Activated CD4-positive, alpha-beta memory T cell treated with anti-CD3 and anti-CD28 coated beads, Interleukin-2, amount 10 ng/mL, durations not matched to agents 7 days and 5 days (primary cell): ENCODE measurements around the gene MAP3K9. TPM values are rescaled to one million over a fixed set of nuclear protein-coding genes. Genes with fewer than 3 reads are reported as not detected.

Source experiments
- CTCF ChIA-PET: fragments of 350-600 bp; sonication (Branson Sonifier 250); formaldehyde crosslinking; loops from one replicate; lab custom pipeline; 2021; ENCODE audit warnings: antibody characterized with exemption, inconsistent platforms; lab: Charles Lee
- POLR2A ChIA-PET: fragments of 350-600 bp; sonication (Branson Sonifier 250); formaldehyde crosslinking; loops from one replicate; lab custom pipeline; 2021; ENCODE audit warnings: antibody characterized with exemption; lab: Charles Lee
- DNase-seq: peaks from one replicate; pipeline ENCODE4 v3.0.0-alpha.2; 2020
- H3K27ac Mint-ChIP-seq: one replicate; pipeline ENCODE4 v1.8.0; 2021; ENCODE audit warnings: mild to moderate bottlenecking, mixed read lengths
- H3K27me3 Mint-ChIP-seq: one replicate; pipeline ENCODE4 v1.8.0; 2021; ENCODE audit warnings: mixed read lengths
- H3K36me3 Mint-ChIP-seq: one replicate; pipeline ENCODE4 v1.8.0; 2021; ENCODE audit warnings: low read depth, mixed read lengths
- H3K4me1 Mint-ChIP-seq: one replicate; pipeline ENCODE4 v1.8.0; 2021; ENCODE audit warnings: mixed read lengths
- H3K4me3 Mint-ChIP-seq: one replicate; pipeline ENCODE4 v1.8.0; 2021; ENCODE audit warnings: mild to moderate bottlenecking, mixed read lengths
- H3K9me3 Mint-ChIP-seq: one replicate; pipeline ENCODE4 v1.8.0; 2021; ENCODE audit warnings: mixed read lengths
- total RNA-seq, 2 experiments: library from RNA; stranded (reverse); gene quantifications; one replicate each; pipeline ENCODE4 v1.2.3, GENCODE V29; 2021

Gene MAP3K9
- total RNA-seq, 2 experiments from 2014 or later: 5.9 to 6.7 TPM

DNA sequence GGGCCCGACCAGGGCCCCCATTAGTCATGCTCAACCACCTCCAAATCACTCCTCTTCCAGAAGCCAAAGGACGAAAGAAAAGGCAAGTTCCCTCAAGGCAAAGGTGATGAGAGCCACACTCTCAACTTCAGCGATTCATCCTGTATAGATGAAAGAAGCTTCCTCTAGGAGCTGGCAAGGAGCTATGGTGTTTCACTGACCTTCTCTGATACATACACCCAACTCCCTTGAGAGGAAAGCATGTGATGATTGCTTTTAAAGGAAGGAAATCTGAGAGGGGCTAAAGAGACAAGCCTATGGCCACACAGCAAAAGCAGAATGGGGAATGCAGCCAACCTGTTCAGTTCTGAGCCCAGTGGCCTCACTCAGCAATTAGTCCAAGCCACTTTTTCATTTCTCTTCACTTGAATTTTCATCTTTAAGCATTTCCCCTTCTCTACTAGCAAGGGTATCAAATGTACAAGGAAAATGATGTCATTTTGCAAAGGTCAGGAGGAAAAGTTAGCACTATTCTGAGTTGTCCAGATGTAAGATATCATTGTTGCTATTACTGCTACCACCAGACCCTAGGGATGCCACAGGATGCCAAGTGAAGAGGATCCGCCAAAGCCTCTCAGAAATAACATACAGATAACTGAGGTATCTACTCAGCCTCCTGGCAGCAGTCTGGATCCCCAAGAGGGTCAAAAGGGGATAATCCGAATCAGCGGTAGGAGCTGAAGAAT is 82.5 kb downstream of the MAP3K9 start:
- no peak for DNase-seq
- Mint-ChIP-seq H3K27me3 (no peaks in the 10 kb centered on the region), H3K9me3 (no peaks in the 10 kb centered on the region), H3K4me1 (no peaks in the 10 kb centered on the region), H3K4me3 (no peak overlapping the region), H3K36me3 (peaks cover 9% of the 10 kb centered on the region), H3K27ac (no peak overlapping the region)
- ChIA-PET CTCF (interaction anchor here (0.6 kb wide), 1 partner anchor 99 kb away, joined by 4 read pairs; no protein-coding TSS in a partner anchor), POLR2A (no interaction called here)

DNA sequence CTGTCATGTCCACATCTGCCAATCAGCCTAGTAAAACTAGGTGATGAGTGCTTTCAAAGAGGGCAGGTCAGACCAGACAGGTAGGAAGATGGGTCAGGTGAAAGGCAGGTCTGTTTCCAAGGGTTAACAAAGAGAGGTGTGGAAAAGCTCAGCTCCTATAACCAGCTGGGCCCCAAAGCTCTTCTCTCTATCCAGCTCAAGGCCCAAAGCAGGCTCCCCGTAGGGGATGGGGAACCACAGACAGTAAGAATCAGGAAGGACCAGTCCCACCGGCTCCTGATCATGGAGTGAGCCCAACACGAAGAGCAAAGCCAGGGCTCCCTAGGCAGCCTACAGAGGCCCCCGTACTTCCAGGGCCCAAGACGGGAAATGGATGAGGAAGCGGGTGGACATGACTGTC is 84.4 kb downstream of the MAP3K9 start:
- no peak overlapping the region for H3K27ac Mint-ChIP-seq
- no peaks in the 10 kb centered on the region for H3K4me1 Mint-ChIP-seq
- peaks cover 5% of the 10 kb centered on the region for H3K36me3 Mint-ChIP-seq
- H3K9me3 Mint-ChIP-seq: no peaks in the 10 kb centered on the region
- H3K27me3 Mint-ChIP-seq: no peaks in the 10 kb centered on the region
- no peak overlapping the region for H3K4me3 Mint-ChIP-seq
- ChIA-PET CTCF (no interaction called here), POLR2A (no interaction called here)
- DNase-seq: no peak

GRCh38 chr14:70724110-70724509 is 85.2 kb downstream of the MAP3K9 start:
- Mint-ChIP-seq H3K27me3 (no peaks in the 10 kb centered on the region), H3K36me3 (no peaks in the 10 kb centered on the region), H3K4me1 (no peaks in the 10 kb centered on the region), H3K9me3 (no peaks in the 10 kb centered on the region), H3K4me3 (no peak overlapping the region), H3K27ac (no peak overlapping the region)
- ChIA-PET CTCF (interaction anchor here (0.7 to 2.2 kb wide), 2 partner anchors 11 to 94 kb away, joined by 3 to 6 read pairs; no protein-coding TSS in a partner anchor), POLR2A (no interaction called here)
- DNase-seq: no peak

DNA sequence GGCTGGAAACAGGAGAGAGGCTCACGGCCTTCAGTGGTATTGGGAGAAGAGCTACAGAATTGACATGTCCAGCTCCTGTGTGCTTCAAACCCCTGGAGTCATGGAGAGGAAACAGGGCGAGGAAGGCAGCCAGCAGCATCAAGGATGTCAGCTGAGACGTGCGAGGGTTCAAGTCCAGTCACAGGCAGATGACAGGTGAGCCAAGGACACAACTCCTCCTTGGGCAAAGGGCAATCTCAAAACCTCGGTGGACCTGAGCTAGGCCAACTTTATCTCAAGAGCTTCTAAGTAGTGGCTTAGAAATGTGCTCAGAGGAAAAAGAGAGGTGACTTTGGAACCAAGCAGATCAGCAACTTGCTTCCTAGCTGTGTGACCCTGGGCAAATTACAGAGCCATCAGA is 86.0 kb downstream of the MAP3K9 start:
- H3K36me3 Mint-ChIP-seq: no peaks in the 10 kb centered on the region
- H3K4me3 Mint-ChIP-seq: no peak overlapping the region
- H3K9me3 Mint-ChIP-seq: no peaks in the 10 kb centered on the region
- no peaks in the 10 kb centered on the region for H3K27me3 Mint-ChIP-seq
- no peak overlapping the region for H3K27ac Mint-ChIP-seq
- H3K4me1 Mint-ChIP-seq: no peaks in the 10 kb centered on the region
- DNase-seq: no peak
- CTCF ChIA-PET: interaction anchor here (0.7 to 2.2 kb wide), 2 partner anchors 10 to 95 kb away, joined by 3 to 6 read pairs; no protein-coding TSS in a partner anchor
- POLR2A ChIA-PET: no interaction called here

GRCh38 chr14:70722418-70722817 is 86.9 kb downstream of the MAP3K9 start:
- Mint-ChIP-seq H3K9me3 (no peaks in the 10 kb centered on the region), H3K4me3 (no peak overlapping the region), H3K4me1 (no peaks in the 10 kb centered on the region), H3K27me3 (no peaks in the 10 kb centered on the region), H3K36me3 (no peaks in the 10 kb centered on the region), H3K27ac (no peak overlapping the region)
- DNase-seq: no peak
- POLR2A ChIA-PET: no interaction called here
- CTCF ChIA-PET: interaction anchor here (0.7 to 2.2 kb wide), 2 partner anchors 9 kb away, joined by 3 to 6 read pairs; no protein-coding TSS in a partner anchor

GRCh38 chr14:70721542-70721941 is 87.8 kb downstream of the MAP3K9 start:
- H3K27me3 Mint-ChIP-seq: no peaks in the 10 kb centered on the region
- ChIA-PET POLR2A (no interaction called here), CTCF (interaction anchor here (1.2 kb wide), 1 partner anchor 8 kb away, joined by 3 read pairs; no protein-coding TSS in a partner anchor)
- H3K4me3 Mint-ChIP-seq: no peak overlapping the region
- no peaks in the 10 kb centered on the region for H3K9me3 Mint-ChIP-seq
- H3K4me1 Mint-ChIP-seq: no peaks in the 10 kb centered on the region
- no peak for DNase-seq
- H3K27ac Mint-ChIP-seq: no peak overlapping the region
- no peaks in the 10 kb centered on the region for H3K36me3 Mint-ChIP-seq

GRCh38 chr14:70718383-70719118 is 90.8 kb downstream of the MAP3K9 start:
- no peak overlapping the region for H3K27ac Mint-ChIP-seq
- POLR2A ChIA-PET: no interaction called here
- no peaks in the 10 kb centered on the region for H3K36me3 Mint-ChIP-seq
- no peak for DNase-seq
- no peak overlapping the region for H3K4me3 Mint-ChIP-seq
- CTCF ChIA-PET: no interaction called here
- no peaks in the 10 kb centered on the region for H3K9me3 Mint-ChIP-seq
- peaks cover 3% of the 10 kb centered on the region for H3K4me1 Mint-ChIP-seq
- peaks cover 7% of the 10 kb centered on the region for H3K27me3 Mint-ChIP-seq

DNA sequence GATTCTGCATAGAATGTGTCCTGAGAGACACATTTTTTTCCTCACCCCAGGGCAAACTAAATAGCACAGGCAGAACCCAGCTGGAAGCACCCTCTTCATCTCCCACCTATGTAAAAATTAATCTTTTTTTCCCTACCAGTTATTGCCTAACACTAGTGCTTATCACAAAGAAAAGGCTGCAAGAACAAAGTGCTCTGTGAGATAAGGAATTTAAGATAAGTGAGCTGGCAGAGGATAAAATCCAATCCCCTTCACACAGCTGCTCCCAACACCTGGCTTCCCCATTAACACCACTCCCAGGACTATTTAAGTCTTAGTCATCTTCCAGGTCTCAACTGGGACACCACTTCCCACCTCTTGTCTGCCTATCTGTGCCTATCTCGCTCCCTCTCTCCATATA is 92.4 kb downstream of the MAP3K9 start:
- H3K27ac Mint-ChIP-seq: no peak overlapping the region
- no peak for DNase-seq
- H3K9me3 Mint-ChIP-seq: no peaks in the 10 kb centered on the region
- CTCF ChIA-PET: no interaction called here
- no peaks in the 10 kb centered on the region for H3K36me3 Mint-ChIP-seq
- no peak overlapping the region for H3K4me3 Mint-ChIP-seq
- H3K27me3 Mint-ChIP-seq: peaks cover 7% of the 10 kb centered on the region
- H3K4me1 Mint-ChIP-seq: peaks cover 3% of the 10 kb centered on the region
- POLR2A ChIA-PET: no interaction called here

- Mint-ChIP-seq H3K9me3 (no peaks in the 10 kb centered on the region), H3K27ac (no peak overlapping the region), H3K4me3 (no peak overlapping the region), H3K4me1 (peaks cover 3% of the 10 kb centered on the region), H3K36me3 (no peaks in the 10 kb centered on the region), H3K27me3 (peaks cover 7% of the 10 kb centered on the region)
- ChIA-PET CTCF (interaction anchor here (0.7 to 3.8 kb wide), 2 partner anchors 96 to 109 kb away, joined by 3 to 19 read pairs; no protein-coding TSS in a partner anchor), POLR2A (interaction anchor here (0.6 kb wide), 1 partner anchor 1294 kb away, joined by 3 read pairs; no protein-coding TSS in a partner anchor)
- DNase-seq: no peak
Measured at GRCh38 chr14:70716483-70716882, 92.8 kb downstream of the MAP3K9 start.

GRCh38 chr14:70714055-70714550 is 95.2 kb downstream of the MAP3K9 start:
- Mint-ChIP-seq H3K27ac (no peak overlapping the region), H3K4me3 (no peak overlapping the region), H3K4me1 (peaks cover 3% of the 10 kb centered on the region), H3K27me3 (peaks cover 7% of the 10 kb centered on the region), H3K36me3 (no peaks in the 10 kb centered on the region), H3K9me3 (no peaks in the 10 kb centered on the region)
- peak; percentile 36 for DNase-seq
- POLR2A ChIA-PET: no interaction called here
- CTCF ChIA-PET: interaction anchor here (0.7 to 3.8 kb wide), 14 partner anchors 9 to 269 kb away, joined by 3 to 19 read pairs (median 4); no protein-coding TSS in a partner anchor

GRCh38 chr14:70713511-70713916 is 95.8 kb downstream of the MAP3K9 start:
- Mint-ChIP-seq H3K27ac (no peak overlapping the region), H3K9me3 (no peaks in the 10 kb centered on the region), H3K4me3 (no peak overlapping the region), H3K27me3 (peaks cover 7% of the 10 kb centered on the region), H3K36me3 (no peaks in the 10 kb centered on the region), H3K4me1 (peaks cover 3% of the 10 kb centered on the region)
- ChIA-PET POLR2A (no interaction called here), CTCF (interaction anchor here (0.7 to 3.8 kb wide), 14 partner anchors 8 to 270 kb away, joined by 3 to 19 read pairs (median 4); no protein-coding TSS in a partner anchor)
- DNase-seq: no peak

DNA sequence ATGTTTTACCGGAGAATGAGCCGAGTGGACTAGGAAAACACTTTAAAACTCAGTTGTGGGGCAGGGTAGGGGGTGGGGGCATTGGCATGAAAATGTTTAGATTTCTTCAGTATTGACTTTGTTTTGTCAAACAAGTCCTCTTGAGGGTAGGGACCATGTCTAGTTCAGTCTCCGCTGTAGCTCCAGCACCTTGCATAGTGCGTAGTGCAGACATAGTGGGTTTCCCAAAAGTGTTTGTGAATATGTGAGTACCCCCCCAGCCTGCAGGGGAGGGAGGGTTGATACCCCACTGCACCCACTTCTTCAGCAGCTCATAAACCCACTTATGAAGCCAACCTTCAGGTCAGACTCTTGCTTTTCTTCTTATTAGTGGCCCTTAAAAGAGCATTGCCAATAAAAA is 96.2 kb downstream of the MAP3K9 start:
- Mint-ChIP-seq H3K9me3 (no peaks in the 10 kb centered on the region), H3K27ac (no peak overlapping the region), H3K4me1 (peaks cover 3% of the 10 kb centered on the region), H3K36me3 (no peaks in the 10 kb centered on the region), H3K4me3 (no peak overlapping the region), H3K27me3 (peaks cover 7% of the 10 kb centered on the region)
- ChIA-PET POLR2A (interaction anchor here (1.3 kb wide), 1 partner anchor 71 kb away, joined by 3 read pairs; the partner anchor contains the start of gene TTC9), CTCF (interaction anchor here (0.7 to 3.8 kb wide), 13 partner anchors 8 to 270 kb away, joined by 3 to 19 read pairs (median 4); no protein-coding TSS in a partner anchor)
- no peak for DNase-seq

- ChIA-PET POLR2A (no interaction called here), CTCF (interaction anchor here (0.8 to 1.2 kb wide), 2 partner anchors 88 to 90 kb away, joined by 3 to 6 read pairs; no protein-coding TSS in a partner anchor)
- Mint-ChIP-seq H3K36me3 (no peaks in the 10 kb centered on the region), H3K27ac (no peak overlapping the region), H3K4me1 (peaks cover 4% of the 10 kb centered on the region), H3K27me3 (peaks cover 7% of the 10 kb centered on the region), H3K9me3 (no peaks in the 10 kb centered on the region), H3K4me3 (no peak overlapping the region)
- no peak for DNase-seq
Measured at GRCh38 chr14:70711451-70711850, 97.9 kb downstream of the MAP3K9 start.
